HG03196 (cell line): ENCODE results near the gene ZNF454.

Experiments used
- ATAC-seq: cut with Tn5 transposase; IDR thresholded peaks from one replicate; pipeline ENCODE4 v1.9.1; 2021; ENCODE audit not compliant: unreplicated experiment

Gene ZNF454

DNA sequence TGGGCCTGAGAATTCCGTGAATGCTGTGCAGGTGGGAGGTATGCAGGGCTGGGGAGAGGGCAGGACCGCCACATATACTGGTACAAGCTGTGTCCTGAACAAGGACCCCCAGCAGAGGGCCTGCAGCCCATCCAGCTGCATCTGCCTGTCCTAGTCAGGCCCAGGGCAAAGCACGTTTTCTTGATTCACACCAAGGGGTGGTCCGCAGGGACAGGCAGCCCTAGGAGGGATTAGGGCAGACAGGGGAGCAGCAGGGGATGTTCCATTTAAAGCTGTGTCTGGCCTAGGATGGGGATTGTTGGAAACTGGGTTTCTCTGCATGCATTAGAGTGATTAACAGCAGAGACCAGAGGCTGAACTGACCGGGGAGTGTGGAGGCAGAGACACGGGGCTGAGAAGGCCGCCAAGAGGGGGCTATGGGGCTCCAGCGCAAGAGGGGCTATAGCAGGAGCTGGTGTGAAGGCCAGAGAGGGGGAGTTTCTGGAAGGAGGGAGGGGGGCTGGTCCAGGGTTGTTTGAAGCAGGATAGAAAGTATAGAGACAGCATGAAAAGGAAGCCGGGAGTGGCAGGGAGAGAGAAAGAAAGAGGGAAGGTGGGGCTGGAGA, 51.4 kb downstream of the ZNF454 start:
- no peak for ATAC-seq

DNA sequence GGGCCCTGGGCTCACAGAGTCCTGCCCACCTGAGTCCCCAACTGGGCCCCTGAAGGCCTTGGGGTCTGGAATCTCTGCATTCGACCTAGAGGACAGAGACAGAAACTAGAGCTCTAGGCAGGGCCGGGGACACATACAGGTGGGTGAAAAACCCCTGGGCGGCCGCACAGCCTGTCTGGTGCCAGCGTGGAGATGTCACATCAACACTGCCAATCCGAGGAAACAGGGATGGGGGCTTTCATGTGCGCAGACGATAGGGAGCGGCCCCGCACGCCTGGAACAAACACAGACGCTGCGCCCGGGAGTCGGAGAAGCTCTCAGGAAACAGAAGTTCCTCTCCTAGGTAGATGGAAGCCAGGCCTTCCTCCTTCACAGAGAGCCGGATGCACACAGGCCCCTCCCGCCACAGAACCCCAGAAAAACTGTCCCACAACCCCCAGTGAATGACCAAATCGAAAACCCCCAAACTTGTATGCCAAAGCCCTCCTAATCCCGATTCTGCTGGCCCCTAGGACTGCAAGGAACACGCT, 52.3 kb downstream of the ZNF454 start:
- ATAC-seq = no peak

DNA sequence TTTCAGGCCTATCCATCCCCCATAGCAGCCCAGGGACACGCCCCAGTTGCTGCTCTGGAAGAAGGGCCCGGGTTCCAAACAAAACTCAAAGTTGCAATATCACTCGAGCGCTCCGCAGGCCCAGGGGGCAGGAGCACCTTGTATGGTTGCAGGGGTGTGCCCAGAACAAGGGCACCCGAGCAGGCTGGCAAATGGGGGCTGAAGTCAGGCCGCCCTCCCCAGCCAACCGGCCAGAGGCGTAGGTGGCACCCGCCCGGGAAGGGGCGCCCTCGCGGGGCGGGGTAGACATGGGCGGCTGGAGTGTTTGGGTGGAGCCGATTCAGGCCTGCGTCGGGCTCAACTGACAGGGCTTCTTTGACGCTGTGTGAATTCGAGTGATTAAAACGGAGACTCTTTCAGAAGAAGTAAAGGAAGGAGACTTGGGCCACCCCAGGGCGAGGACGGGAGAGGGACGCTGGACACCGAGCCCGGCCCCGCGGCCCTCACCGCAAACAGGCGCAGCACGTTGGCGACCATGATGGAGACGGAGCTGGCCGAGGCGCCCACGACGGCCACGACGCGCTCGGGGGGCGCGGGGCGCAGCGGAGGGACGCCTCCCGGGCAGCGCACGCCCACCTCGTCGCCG, 53.1 kb downstream of the ZNF454 start:
- ATAC-seq = no peak

DNA sequence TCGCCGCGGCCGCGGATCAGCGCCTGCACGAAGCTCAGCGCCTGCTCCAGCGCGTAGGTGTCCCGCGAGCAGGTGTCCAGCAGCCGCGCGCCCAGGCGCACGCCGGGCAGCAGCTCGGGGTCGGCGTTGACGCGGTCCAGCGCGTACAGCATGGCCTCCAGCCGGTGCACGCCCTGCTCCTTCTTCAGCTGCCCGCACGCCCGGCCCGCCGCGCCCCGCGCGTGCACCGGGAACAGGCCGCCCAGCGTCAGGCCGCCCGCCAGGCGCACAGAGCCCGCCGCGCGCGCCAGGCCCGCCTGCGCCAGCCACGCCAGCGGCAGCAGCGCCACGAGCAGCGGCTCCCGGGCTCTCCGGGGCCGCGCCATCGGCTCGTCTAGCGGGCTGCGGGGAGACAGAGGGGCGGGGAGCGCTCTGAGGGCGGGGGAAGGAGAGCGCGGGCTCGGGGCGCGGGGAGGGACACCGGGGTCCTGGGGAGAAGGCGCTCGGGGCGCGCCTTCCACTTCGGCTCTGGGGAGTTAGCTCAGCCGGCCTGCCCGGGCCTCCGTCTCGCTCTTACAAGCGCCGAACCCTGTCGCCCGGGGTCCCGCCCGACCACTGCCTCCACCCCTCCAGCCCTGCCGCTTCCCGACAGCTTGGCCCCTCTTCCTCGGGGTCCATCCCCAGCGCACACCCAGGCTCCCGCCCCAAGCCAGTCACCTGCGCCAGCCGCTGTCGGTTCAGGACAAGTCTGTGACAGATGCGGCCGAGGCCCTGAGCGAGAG, 53.8 kb downstream of the ZNF454 start, which contains the start of gene GRM6:
Gene GRM6, minus strand, starts transcription at position 741 of the 761 bp plus-strand sequence. Its CDS starts 376 bp downstream, at position 365.
- no peak for ATAC-seq

DNA sequence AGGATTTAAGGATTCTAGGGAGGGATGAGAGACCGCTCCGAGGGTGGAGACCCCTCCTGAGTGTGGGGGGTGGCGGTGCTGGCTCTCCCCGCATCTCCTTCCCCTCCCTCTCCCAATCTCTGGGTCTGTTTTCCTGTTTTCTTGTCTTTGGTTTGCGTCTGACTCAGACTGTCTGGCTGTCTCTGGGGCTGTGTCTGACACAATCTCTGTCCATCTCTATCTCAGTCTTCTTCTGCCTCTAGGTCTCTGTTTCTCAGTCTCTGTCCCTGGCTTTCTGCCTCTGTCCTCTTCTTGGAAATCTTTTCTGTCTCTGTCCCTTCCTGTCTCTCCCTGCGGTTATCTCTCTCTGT, 54.3 kb downstream of the ZNF454 start:
- no peak for ATAC-seq

DNA sequence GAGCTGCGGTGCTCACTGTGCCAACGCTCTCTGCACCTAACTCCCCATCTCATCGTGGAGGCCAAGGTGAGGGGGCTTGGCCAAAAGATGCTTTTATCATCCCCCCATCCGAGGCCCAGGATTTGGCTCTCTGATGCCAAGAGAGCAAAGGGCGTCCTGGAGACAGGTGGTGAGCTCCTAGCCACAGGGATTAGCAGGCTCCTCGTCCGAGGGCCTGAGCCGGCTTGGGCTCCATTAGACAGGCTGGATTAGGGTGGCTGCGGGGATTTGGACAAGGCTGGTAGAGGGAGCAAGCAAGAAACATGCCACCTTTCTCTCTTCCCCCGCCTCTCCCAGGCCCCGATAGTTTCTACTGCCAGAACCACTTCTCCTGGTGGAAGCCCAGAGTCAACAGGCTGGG, 55.2 kb downstream of the ZNF454 start:
- ATAC-seq = no peak

DNA sequence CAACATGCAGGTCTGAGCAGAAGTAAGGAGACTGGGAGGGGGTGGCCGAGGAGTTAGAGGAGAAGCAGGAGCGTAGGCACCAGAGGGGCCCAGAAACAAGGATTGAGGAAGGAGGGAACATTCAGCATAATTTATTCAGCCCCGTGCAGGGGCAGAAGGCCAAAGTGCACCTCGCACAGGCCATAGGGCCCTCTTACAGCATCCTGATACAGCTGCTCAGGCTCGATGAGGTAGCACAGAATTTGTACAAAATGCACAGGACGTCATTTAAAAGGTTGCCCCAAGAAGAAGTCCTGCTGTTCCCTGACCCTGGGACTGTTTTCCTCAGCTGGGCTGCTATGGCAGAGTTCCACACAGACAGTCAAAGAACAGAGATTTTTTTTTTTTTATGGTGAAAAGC, 56.2 kb downstream of the ZNF454 start:
- ATAC-seq = no peak

DNA sequence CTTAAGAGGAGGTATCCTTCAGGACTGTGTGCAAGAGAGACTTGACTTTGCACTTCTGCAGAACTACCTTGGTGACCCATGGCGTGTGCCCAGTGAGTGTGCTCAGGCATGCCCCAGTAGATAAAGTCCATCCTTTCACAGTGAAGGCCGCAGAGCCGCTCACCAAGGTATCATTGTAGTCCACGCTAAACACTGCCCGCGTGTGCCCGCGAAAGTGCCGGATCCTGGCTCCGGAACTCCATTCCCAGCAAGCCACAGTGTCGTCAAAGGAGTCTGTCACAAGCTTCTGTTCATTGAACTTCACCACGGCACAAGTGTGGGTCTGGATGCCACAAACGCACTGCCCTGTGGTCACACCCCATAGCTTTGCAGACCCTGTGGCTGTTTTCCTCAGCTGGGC, 57.4 kb downstream of the ZNF454 start:
- no peak for ATAC-seq

DNA sequence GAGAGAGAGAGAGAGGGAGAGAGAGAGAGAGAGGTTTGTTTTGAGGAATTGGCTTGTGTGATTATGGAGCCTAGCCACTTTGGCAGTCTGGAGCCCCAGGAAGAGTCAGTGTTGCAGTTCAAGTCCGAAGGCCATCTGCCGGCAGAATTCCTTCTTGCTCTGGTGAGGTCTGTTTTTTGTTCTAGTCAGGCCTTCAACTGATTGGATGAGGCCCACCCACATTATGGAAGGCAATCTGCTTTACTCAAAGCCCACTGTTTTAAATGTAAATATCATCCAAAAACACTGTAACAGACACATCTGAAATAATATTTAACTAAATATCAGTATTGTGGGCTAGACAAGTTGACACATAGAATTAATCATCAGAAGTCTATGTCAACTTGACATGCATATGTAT, 65.6 kb downstream of the ZNF454 start:
- ATAC-seq = no peak

DNA sequence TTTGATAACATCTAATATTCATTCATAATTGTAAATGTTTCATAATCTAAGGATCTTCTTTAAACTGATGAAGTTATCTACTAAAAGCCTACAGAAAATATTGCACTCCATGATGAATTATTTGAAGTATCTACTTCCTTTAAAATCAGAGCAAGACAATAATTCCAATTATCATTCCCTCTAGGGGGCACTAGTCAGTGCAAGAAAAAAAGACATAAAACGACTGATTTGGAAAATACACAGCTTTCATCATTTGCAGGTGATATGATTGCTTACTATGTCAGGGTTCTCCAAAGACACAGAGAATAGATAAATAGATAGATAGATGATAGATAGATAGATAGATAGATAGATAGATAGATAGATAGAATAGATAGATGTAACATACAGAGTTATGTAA, 67.7 kb downstream of the ZNF454 start:
- no peak for ATAC-seq
